K562 (cell line): ENCODE data around the gene SPRR2G. TPM values are rescaled to one million over a fixed set of nuclear protein-coding genes. Genes with fewer than 3 reads are reported as not detected.

Source experiments
- CHCHD3 ChIP-seq: fragments of 250-450 bp; sonication (Bioruptor Pico); IDR thresholded peaks from 2 replicates; pipeline ENCODE4 v2.1.2; 2022; ENCODE audit warnings: mild to moderate bottlenecking
- EZH2 ChIP-seq: IDR thresholded peaks from 2 replicates; pipeline ENCODE4 v1.6.1; 2012; ENCODE audit warnings: low read depth, mild to moderate bottlenecking, inconsistent platforms, low read length, borderline replicate concordance
- FOS ChIP-seq: IDR thresholded peaks from 3 replicates; pipeline ENCODE4 v1.6.1; 2011; ENCODE audit not compliant: insufficient read length; ENCODE audit errors: extremely low read depth
- PRMT5 ChIP-seq: sonication (generic); formaldehyde crosslinking; IDR thresholded peaks from 2 replicates; pipeline ENCODE4 v1.5.0; 2020; ENCODE audit warnings: missing genetic modification reagents
- TBL1XR1 ChIP-seq, 2 experiments: IDR thresholded peaks; 2 replicates each; pipeline ENCODE4 v1.6.1; 2012; ENCODE audit warnings: improper control_type of control experiment in 2 of 2, low read length in 2 of 2, mild to moderate bottlenecking in 1 of 2
- ZNF224 ChIP-seq: sonication (generic); formaldehyde crosslinking; IDR thresholded peaks from 2 replicates; pipeline ENCODE4 v1.8.0; 2022; ENCODE audit warnings: mild to moderate bottlenecking, missing genetic modification reagents
- ZNF766 ChIP-seq: fragments of 200-800 bp; sonication (Bioruptor generic); conservative IDR thresholded peaks from 2 replicates; pipeline ENCODE4 v1.6.1; 2016; ENCODE audit warnings: missing genetic modification characterization, missing compliant biosample characterization
- polyA plus RNA-seq, 8 experiments: library from polyadenylated mRNA; depleted of rRNA in 4 of 8; stranded (reverse) in 5 of 8; unstranded in 3 of 8; fragments of >200 nt; fragmentation: Nextera tagmentation in 2 of 8; fragmentation: Illumina TruSeq in 1 of 8; extraction: Ambion mirVana in 2 of 8; extraction: Trizol in 1 of 8; gene quantifications; 2 replicates each; pipeline versions ENCODE4 v1.2.1 to v1.2.3, GENCODE V29; 2011 to 2014; ENCODE audit warnings: inconsistent platforms in 1 of 8, missing spikeins in 1 of 8
- total RNA-seq, 7 experiments: library from RNA; depleted of rRNA in 6 of 7; stranded (reverse); fragments of >200 nt in 6 of 7; fragmentation: Illumina TruSeq in 2 of 7; extraction: Trizol in 2 of 7; gene quantifications; 2 replicates each; pipeline versions ENCODE4 v1.2.1 to v1.2.3, GENCODE V29; 2011 to 2021; ENCODE audit warnings: low replicate concordance in 1 of 7
- TF ChIP-seq, protein P1 (sequence below): fragments of 250-450 bp; sonication (Bioruptor Pico); IDR thresholded peaks from 2 replicates; pipeline ENCODE4 v1.4.0; 2020; ENCODE audit warnings: mild to moderate bottlenecking, moderate library complexity

The SPRR2G gene
- total and polyA plus RNA-seq, 9 of the 15 experiments (the other 6 are each of a cell fraction or from before 2014, with no cell fraction given), result not detected

- TF ChIP-seq, protein P1, sequence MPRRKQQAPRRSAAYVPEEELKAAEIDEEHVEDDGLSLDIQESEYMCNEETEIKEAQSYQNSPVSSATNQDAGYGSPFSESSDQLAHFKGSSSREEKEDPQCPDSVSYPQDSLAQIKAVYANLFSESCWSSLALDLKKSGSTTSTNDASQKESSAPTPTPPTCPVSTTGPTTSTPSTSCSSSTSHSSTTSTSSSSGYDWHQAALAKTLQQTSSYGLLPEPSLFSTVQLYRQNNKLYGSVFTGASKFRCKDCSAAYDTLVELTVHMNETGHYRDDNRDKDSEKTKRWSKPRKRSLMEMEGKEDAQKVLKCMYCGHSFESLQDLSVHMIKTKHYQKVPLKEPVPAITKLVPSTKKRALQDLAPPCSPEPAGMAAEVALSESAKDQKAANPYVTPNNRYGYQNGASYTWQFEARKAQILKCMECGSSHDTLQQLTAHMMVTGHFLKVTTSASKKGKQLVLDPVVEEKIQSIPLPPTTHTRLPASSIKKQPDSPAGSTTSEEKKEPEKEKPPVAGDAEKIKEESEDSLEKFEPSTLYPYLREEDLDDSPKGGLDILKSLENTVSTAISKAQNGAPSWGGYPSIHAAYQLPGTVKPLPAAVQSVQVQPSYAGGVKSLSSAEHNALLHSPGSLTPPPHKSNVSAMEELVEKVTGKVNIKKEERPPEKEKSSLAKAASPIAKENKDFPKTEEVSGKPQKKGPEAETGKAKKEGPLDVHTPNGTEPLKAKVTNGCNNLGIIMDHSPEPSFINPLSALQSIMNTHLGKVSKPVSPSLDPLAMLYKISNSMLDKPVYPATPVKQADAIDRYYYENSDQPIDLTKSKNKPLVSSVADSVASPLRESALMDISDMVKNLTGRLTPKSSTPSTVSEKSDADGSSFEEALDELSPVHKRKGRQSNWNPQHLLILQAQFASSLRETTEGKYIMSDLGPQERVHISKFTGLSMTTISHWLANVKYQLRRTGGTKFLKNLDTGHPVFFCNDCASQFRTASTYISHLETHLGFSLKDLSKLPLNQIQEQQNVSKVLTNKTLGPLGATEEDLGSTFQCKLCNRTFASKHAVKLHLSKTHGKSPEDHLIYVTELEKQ (CRISPR knock-in tag), result no peak
- TF ChIP-seq PRMT5 (CRISPR knock-in tag) (no peak), CHCHD3 (CRISPR knock-in tag) (no peak), EZH2 (no peak), FOS (no peak), ZNF224 (CRISPR knock-in tag) (no peak), TBL1XR1 (IDR thresholded peaks at IDR 0.05; ENCODE audit: low read length in 2 of 2) (no peak), ZNF766 (no peak)
Observed at GRCh38 chr1:153194331-153195050, 43.8 kb upstream of the SPRR2G start (continued).
